ENCODE data around the gene GLI1. TPM values are rescaled to one million over a fixed set of nuclear protein-coding genes. Genes with fewer than 3 reads are reported as not detected.

Gene GLI1
- total and polyA plus RNA-seq, 4 donors, result 2.6 to 9.2 (median 7.0) TPM

DNA sequence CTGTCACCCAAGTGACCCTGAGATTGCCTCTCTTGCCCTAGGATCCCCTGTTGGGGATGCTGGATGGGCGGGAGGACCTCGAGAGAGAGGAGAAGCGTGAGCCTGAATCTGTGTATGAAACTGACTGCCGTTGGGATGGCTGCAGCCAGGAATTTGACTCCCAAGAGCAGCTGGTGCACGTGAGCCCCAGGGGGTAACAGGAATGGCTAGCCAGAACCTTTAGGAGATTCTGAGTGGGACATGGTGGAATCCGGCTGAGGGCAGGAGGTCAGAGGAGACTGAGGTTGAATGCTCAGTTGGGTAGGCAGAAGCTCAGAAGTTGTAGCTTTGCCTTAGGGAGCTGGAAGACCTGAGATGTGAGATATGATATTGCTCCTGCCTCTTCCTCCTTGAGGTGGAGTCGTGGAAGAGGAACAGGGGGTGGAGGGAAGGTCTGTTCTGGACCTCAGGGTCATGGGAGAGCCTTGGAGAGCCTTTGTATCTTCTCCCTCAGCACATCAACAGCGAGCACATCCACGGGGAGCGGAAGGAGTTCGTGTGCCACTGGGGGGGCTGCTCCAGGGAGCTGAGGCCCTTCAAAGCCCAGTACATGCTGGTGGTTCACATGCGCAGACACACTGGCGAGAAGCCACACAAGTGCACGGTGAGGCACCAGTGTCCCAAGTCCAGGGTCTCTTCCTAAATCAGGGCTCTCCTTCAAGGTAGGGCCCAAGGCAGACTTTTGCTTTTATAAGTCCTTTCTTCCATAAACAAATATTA lies 6.3 kb downstream of the GLI1 start:
- Histone ChIP-seq H3K27me3 (ENCODE audit: control insufficient read depth, insufficient read depth, low read length) (peaks cover 18% of the 10 kb centered on the region), H3K4me1 (ENCODE audit: control insufficient read depth, insufficient read depth, low read length) (peaks cover 19% of the 10 kb centered on the region), H3K9me3 (ENCODE audit: control insufficient read depth, insufficient read depth, low read length) (no peaks in the 10 kb centered on the region), H3K36me3 (ENCODE audit: control insufficient read depth, insufficient read depth, low read length) (peaks cover 14% of the 10 kb centered on the region), H3K4me3 (ENCODE audit: low read depth, low read length) (no peak overlapping the region), H3K27ac (ENCODE audit: low read depth, low read length) (no peak overlapping the region)
- WGBS (ENCODE audit: insufficient coverage), result 82% methylated on average over 11 of the region's 14 CpGs
- DNase-seq (ENCODE audit: low read depth in 4 of 6, low spot score in 6 of 6), result no peak

DNA sequence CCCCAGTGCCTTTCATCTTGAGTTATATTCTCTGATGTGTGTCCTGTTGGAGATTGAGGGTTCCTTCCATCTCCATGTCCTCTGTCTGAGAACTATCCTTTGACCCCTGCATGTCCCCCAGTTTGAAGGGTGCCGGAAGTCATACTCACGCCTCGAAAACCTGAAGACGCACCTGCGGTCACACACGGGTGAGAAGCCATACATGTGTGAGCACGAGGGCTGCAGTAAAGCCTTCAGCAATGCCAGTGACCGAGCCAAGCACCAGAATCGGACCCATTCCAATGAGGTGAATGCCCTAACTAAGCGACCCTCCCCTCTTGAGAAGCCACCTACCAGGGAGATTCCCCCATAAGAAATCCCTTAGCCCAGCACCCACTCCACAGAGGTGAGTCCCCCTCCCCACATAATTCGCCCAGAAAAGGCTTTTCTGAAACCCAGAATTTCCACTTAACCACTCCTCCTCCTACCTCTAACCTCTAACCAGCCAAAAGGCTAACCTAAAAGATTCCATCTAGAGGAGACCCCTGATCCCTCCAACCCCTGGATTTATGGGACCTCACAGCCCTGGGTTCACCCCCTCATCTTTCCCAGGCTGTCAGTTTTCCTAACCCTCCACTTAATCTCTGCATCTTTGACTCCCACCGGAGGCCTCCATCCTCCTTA lies 7.8 kb downstream of the GLI1 start:
- Histone ChIP-seq H3K36me3 (ENCODE audit: control insufficient read depth, insufficient read depth, low read length) (peaks cover 14% of the 10 kb centered on the region), H3K27me3 (ENCODE audit: control insufficient read depth, insufficient read depth, low read length) (peaks cover 10% of the 10 kb centered on the region), H3K27ac (ENCODE audit: low read depth, low read length) (no peak overlapping the region), H3K9me3 (ENCODE audit: control insufficient read depth, insufficient read depth, low read length) (no peaks in the 10 kb centered on the region), H3K4me3 (ENCODE audit: low read depth, low read length) (no peak overlapping the region), H3K4me1 (ENCODE audit: control insufficient read depth, insufficient read depth, low read length) (peaks cover 6% of the 10 kb centered on the region)
- 92% methylated on average over 12 of the region's 12 CpGs for WGBS (ENCODE audit: insufficient coverage)
- no peak for DNase-seq (ENCODE audit: low read depth in 4 of 6, low spot score in 6 of 6)

DNA sequence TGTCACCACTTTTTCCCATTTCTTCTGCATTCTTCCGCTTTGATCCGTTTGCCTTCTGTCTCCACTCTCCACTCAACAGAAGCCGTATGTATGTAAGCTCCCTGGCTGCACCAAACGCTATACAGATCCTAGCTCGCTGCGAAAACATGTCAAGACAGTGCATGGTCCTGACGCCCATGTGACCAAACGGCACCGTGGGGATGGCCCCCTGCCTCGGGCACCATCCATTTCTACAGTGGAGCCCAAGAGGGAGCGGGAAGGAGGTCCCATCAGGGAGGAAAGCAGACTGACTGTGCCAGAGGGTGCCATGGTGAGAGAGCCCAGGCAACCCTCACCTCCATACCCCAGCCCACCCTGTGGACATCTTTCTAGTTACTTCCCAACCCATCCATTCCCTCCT lies 8.3 kb downstream of the GLI1 start:
- no peaks in the 10 kb centered on the region for H3K9me3 ChIP-seq (ENCODE audit: control insufficient read depth, insufficient read depth, low read length)
- no peak overlapping the region for H3K4me3 ChIP-seq (ENCODE audit: low read depth, low read length)
- WGBS (ENCODE audit: insufficient coverage), result 91% methylated on average over 10 of the region's 11 CpGs
- no peaks in the 10 kb centered on the region for H3K4me1 ChIP-seq (ENCODE audit: control insufficient read depth, insufficient read depth, low read length)
- H3K36me3 ChIP-seq (ENCODE audit: control insufficient read depth, insufficient read depth, low read length), result peaks cover 14% of the 10 kb centered on the region
- no peak overlapping the region for H3K27ac ChIP-seq (ENCODE audit: low read depth, low read length)
- H3K27me3 ChIP-seq (ENCODE audit: control insufficient read depth, insufficient read depth, low read length), result peaks cover 11% of the 10 kb centered on the region
- no peak for DNase-seq (ENCODE audit: low read depth in 4 of 6, low spot score in 6 of 6)

DNA sequence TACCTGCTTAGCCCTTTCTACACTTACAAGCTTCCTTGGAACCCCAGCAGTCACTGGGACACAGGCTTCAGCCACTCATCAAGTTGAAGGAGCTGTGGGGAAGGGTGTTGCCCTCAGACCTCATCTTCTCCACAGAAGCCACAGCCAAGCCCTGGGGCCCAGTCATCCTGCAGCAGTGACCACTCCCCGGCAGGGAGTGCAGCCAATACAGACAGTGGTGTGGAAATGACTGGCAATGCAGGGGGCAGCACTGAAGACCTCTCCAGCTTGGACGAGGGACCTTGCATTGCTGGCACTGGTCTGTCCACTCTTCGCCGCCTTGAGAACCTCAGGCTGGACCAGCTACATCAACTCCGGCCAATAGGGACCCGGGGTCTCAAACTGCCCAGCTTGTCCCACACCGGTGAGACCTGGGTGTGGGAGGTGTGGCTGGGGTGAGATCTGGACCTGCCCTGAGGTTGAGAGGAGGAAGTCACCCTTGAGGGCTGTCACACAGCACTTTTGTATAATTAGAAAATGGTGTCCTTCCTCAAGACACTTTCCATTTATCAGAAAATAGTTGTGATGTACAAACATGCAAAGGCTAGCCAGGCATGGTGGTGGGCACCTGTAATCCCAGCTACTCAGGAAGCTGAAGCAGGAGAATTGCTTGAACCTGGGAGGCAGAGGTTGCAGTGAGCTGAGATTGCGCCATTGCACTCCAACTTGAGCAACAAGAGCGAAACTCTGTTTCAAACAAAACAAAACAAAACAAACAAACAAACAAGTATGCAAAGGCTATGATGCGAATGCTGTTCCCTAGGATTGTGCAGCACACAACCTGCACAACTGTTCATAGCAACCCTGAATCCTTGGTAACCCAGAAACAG lies 9.9 kb downstream of the GLI1 start:
- H3K27ac ChIP-seq (ENCODE audit: low read depth, low read length), result no peak overlapping the region
- WGBS (ENCODE audit: insufficient coverage), result 85% methylated on average over 6 of the region's 10 CpGs
- H3K36me3 ChIP-seq (ENCODE audit: control insufficient read depth, insufficient read depth, low read length), result peaks cover 7% of the 10 kb centered on the region
- peaks cover 22% of the 10 kb centered on the region for H3K27me3 ChIP-seq (ENCODE audit: control insufficient read depth, insufficient read depth, low read length)
- H3K4me1 ChIP-seq (ENCODE audit: control insufficient read depth, insufficient read depth, low read length), result no peaks in the 10 kb centered on the region
- H3K4me3 ChIP-seq (ENCODE audit: low read depth, low read length), result no peak overlapping the region
- H3K9me3 ChIP-seq (ENCODE audit: control insufficient read depth, insufficient read depth, low read length), result no peaks in the 10 kb centered on the region
- no peak for DNase-seq (ENCODE audit: low read depth in 4 of 6, low spot score in 6 of 6)

DNA sequence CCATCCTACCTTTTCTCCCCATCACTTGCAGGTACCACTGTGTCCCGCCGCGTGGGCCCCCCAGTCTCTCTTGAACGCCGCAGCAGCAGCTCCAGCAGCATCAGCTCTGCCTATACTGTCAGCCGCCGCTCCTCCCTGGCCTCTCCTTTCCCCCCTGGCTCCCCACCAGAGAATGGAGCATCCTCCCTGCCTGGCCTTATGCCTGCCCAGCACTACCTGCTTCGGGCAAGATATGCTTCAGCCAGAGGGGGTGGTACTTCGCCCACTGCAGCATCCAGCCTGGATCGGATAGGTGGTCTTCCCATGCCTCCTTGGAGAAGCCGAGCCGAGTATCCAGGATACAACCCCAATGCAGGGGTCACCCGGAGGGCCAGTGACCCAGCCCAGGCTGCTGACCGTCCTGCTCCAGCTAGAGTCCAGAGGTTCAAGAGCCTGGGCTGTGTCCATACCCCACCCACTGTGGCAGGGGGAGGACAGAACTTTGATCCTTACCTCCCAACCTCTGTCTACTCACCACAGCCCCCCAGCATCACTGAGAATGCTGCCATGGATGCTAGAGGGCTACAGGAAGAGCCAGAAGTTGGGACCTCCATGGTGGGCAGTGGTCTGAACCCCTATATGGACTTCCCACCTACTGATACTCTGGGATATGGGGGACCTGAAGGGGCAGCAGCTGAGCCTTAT lies 10.8 kb downstream of the GLI1 start:
- H3K36me3 ChIP-seq (ENCODE audit: control insufficient read depth, insufficient read depth, low read length), result peaks cover 7% of the 10 kb centered on the region
- no peak for DNase-seq (ENCODE audit: low read depth in 4 of 6, low spot score in 6 of 6)
- no peak overlapping the region for H3K4me3 ChIP-seq (ENCODE audit: low read depth, low read length)
- H3K9me3 ChIP-seq (ENCODE audit: control insufficient read depth, insufficient read depth, low read length), result no peaks in the 10 kb centered on the region
- H3K27ac ChIP-seq (ENCODE audit: low read depth, low read length), result no peak overlapping the region
- H3K4me1 ChIP-seq (ENCODE audit: control insufficient read depth, insufficient read depth, low read length), result peaks cover 8% of the 10 kb centered on the region
- peaks cover 31% of the 10 kb centered on the region for H3K27me3 ChIP-seq (ENCODE audit: control insufficient read depth, insufficient read depth, low read length)
- WGBS (ENCODE audit: insufficient coverage), result 93% methylated on average over 12 of the region's 14 CpGs

DNA sequence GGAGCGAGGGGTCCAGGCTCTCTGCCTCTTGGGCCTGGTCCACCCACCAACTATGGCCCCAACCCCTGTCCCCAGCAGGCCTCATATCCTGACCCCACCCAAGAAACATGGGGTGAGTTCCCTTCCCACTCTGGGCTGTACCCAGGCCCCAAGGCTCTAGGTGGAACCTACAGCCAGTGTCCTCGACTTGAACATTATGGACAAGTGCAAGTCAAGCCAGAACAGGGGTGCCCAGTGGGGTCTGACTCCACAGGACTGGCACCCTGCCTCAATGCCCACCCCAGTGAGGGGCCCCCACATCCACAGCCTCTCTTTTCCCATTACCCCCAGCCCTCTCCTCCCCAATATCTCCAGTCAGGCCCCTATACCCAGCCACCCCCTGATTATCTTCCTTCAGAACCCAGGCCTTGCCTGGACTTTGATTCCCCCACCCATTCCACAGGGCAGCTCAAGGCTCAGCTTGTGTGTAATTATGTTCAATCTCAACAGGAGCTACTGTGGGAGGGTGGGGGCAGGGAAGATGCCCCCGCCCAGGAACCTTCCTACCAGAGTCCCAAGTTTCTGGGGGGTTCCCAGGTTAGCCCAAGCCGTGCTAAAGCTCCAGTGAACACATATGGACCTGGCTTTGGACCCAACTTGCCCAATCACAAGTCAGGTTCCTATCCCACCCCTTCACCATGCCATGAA lies 11.5 kb downstream of the GLI1 start:
- H3K27me3 ChIP-seq (ENCODE audit: control insufficient read depth, insufficient read depth, low read length), result peaks cover 38% of the 10 kb centered on the region
- WGBS (ENCODE audit: insufficient coverage), result 90% methylated on average over 2 of the region's 4 CpGs
- H3K27ac ChIP-seq (ENCODE audit: low read depth, low read length), result no peak overlapping the region
- H3K4me3 ChIP-seq (ENCODE audit: low read depth, low read length), result no peak overlapping the region
- H3K9me3 ChIP-seq (ENCODE audit: control insufficient read depth, insufficient read depth, low read length), result no peaks in the 10 kb centered on the region
- peaks cover 15% of the 10 kb centered on the region for H3K4me1 ChIP-seq (ENCODE audit: control insufficient read depth, insufficient read depth, low read length)
- H3K36me3 ChIP-seq (ENCODE audit: control insufficient read depth, insufficient read depth, low read length), result peaks cover 7% of the 10 kb centered on the region
- no peak for DNase-seq (ENCODE audit: low read depth in 4 of 6, low spot score in 6 of 6)

DNA sequence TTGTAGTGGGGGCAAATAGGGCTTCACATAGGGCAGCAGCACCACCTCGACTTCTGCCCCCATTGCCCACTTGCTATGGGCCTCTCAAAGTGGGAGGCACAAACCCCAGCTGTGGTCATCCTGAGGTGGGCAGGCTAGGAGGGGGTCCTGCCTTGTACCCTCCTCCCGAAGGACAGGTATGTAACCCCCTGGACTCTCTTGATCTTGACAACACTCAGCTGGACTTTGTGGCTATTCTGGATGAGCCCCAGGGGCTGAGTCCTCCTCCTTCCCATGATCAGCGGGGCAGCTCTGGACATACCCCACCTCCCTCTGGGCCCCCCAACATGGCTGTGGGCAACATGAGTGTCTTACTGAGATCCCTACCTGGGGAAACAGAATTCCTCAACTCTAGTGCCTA lies 12.1 kb downstream of the GLI1 start:
- H3K4me1 ChIP-seq (ENCODE audit: control insufficient read depth, insufficient read depth, low read length), result peaks cover 21% of the 10 kb centered on the region
- H3K4me3 ChIP-seq (ENCODE audit: low read depth, low read length), result no peak overlapping the region
- peaks cover 43% of the 10 kb centered on the region for H3K27me3 ChIP-seq (ENCODE audit: control insufficient read depth, insufficient read depth, low read length)
- WGBS (ENCODE audit: insufficient coverage), result 89% methylated on average over 3 of the region's 3 CpGs
- H3K27ac ChIP-seq (ENCODE audit: low read depth, low read length), result no peak overlapping the region
- peaks cover 7% of the 10 kb centered on the region for H3K36me3 ChIP-seq (ENCODE audit: control insufficient read depth, insufficient read depth, low read length)
- DNase-seq (ENCODE audit: low read depth in 4 of 6, low spot score in 6 of 6), result no peak
- H3K9me3 ChIP-seq (ENCODE audit: control insufficient read depth, insufficient read depth, low read length), result no peaks in the 10 kb centered on the region

DNA sequence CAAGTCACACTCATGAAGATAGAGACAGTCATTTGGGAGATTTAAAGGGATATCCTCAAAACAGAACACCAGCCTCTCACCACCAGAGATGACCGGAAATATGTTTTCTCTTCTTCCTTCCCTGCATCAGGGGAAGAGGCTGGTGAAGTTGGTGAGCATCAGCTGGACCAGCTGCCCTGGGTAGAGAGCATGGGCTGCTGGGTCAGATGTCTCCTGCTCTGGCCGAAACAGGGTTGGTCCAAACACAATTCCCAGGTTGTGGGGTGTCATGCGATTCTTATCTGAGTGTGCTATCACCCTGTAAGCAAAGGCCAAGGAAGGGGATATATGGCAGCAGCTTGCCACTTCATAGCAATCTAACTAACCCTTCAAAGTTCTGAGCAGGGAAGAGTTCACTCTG lies 12.8 kb downstream of the GLI1 start:
- no peak for DNase-seq (ENCODE audit: low read depth in 4 of 6, low spot score in 6 of 6)
- H3K27ac ChIP-seq (ENCODE audit: low read depth, low read length), result no peak overlapping the region
- H3K4me1 ChIP-seq (ENCODE audit: control insufficient read depth, insufficient read depth, low read length), result peaks cover 21% of the 10 kb centered on the region
- H3K27me3 ChIP-seq (ENCODE audit: control insufficient read depth, insufficient read depth, low read length), result peaks cover 50% of the 10 kb centered on the region
- no peak overlapping the region for H3K4me3 ChIP-seq (ENCODE audit: low read depth, low read length)
- 80% methylated on average over 1 of the region's 3 CpGs for WGBS (ENCODE audit: insufficient coverage)
- H3K36me3 ChIP-seq (ENCODE audit: control insufficient read depth, insufficient read depth, low read length), result peaks cover 7% of the 10 kb centered on the region
- H3K9me3 ChIP-seq (ENCODE audit: control insufficient read depth, insufficient read depth, low read length), result no peaks in the 10 kb centered on the region

DNA sequence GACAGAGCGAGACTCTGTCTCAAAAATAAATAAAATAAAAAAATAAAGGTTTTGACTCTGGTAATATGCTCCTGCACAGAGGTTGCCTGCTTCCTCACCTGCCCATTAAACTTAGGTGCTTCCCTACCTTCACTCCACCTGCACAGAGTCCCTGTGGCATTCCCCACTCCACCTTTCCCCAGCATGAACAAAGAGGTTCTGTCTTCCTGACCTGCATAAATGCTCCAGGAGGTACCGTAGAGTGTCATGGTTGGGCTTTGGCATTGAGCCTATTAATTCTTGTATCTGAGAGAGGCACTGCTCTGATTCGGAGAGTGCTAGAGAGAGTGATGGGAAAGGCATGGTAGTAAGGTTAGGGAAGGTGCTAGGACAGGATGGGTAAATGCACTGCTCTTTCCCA lies 13.8 kb downstream of the GLI1 start:
- peaks cover 58% of the 10 kb centered on the region for H3K27me3 ChIP-seq (ENCODE audit: control insufficient read depth, insufficient read depth, low read length)
- 71% methylated on average over 1 of the region's 3 CpGs for WGBS (ENCODE audit: insufficient coverage)
- DNase-seq (ENCODE audit: low read depth in 4 of 6, low spot score in 6 of 6), result no peak
- no peak overlapping the region for H3K4me3 ChIP-seq (ENCODE audit: low read depth, low read length)
- no peaks in the 10 kb centered on the region for H3K9me3 ChIP-seq (ENCODE audit: control insufficient read depth, insufficient read depth, low read length)
- H3K36me3 ChIP-seq (ENCODE audit: control insufficient read depth, insufficient read depth, low read length), result peaks cover 7% of the 10 kb centered on the region
- H3K27ac ChIP-seq (ENCODE audit: low read depth, low read length), result no peak overlapping the region
- H3K4me1 ChIP-seq (ENCODE audit: control insufficient read depth, insufficient read depth, low read length), result peaks cover 21% of the 10 kb centered on the region
